Epithelial cell of proximal tubule (primary cell): ENCODE results near the gene TPSAB1. TPM values are rescaled to one million over a fixed set of nuclear protein-coding genes. Genes with fewer than 3 reads are reported as not detected.
"Not testable (repeated sequence)": the region's sequence is repeated elsewhere in the genome, so short reads cannot be mapped to it uniquely, and the experiment has no call there.

Source experiments
- DNase-seq: peaks from one replicate; pipeline ENCODE4 v3.0.0-alpha.2; 2011; ENCODE audit warnings: low read depth
- H3K4me3 ChIP-seq: 2 replicates; pipeline ENCODE4 v1.5.1; 2011; ENCODE audit warnings: low read depth, mild to moderate bottlenecking, low read length
- CTCF ChIP-seq: conservative IDR thresholded peaks from 2 replicates; pipeline ENCODE4 v1.5.1; 2012; ENCODE audit warnings: low read depth, mild to moderate bottlenecking, low read length
- total RNA-seq: library from RNA; depleted of rRNA; stranded (reverse); fragments of >200 nt; gene quantifications from 2 replicates; pipeline ENCODE4 v1.2.3, GENCODE V29; 2015

TPSAB1 gene
- total RNA-seq, 1 donor from 2014 or later: not detected

GRCh38 chr16:1229476-1229875 is 11.0 kb upstream of the TPSAB1 start:
- not testable (repeated sequence) for DNase-seq, H3K4me3 ChIP-seq

GRCh38 chr16:1230084-1230470 is 10.4 kb upstream of the TPSAB1 start, which contains the start of gene TPSB2:
Gene TPSB2 (minus strand): TSS chr16:1230184. CDS start chr16:1229951, 233 bp downstream.
- not testable (repeated sequence) for H3K4me3 ChIP-seq, DNase-seq

- not testable (repeated sequence) for H3K4me3 ChIP-seq, DNase-seq
Measured at GRCh38 chr16:1230471-1231212, 9.9 kb upstream of the TPSAB1 start.

- not testable (repeated sequence) for H3K4me3 ChIP-seq, DNase-seq
Measured at GRCh38 chr16:1231301-1231700, 9.2 kb upstream of the TPSAB1 start.

- not testable (repeated sequence) for DNase-seq, H3K4me3 ChIP-seq
Measured at GRCh38 chr16:1232049-1232748, 8.3 kb upstream of the TPSAB1 start.

- not testable (repeated sequence) for DNase-seq
Measured at GRCh38 chr16:1236659-1237058, 3.8 kb upstream of the TPSAB1 start.

GRCh38 chr16:1237990-1238389 is 2.5 kb upstream of the TPSAB1 start:
- DNase-seq: no peak
- no peak for TF ChIP-seq CTCF
- H3K4me3 ChIP-seq: no peak overlapping the region

More at GRCh38 chr16:1236659-1237058, 3.8 kb upstream of the TPSAB1 start:
- not testable (repeated sequence) for H3K4me3 ChIP-seq

GRCh38 chr16:1238909-1239308 is 1.6 kb upstream of the TPSAB1 start:
- not testable (repeated sequence) for DNase-seq, H3K4me3 ChIP-seq

- not testable (repeated sequence) for H3K4me3 ChIP-seq, DNase-seq
Measured at GRCh38 chr16:1239575-1239974, 930 bp upstream of the TPSAB1 start.

GRCh38 chr16:1241081-1241480 is 576 bp downstream of the TPSAB1 start:
- DNase-seq, H3K4me3 ChIP-seq: not testable (repeated sequence)

GRCh38 chr16:1243363-1243762 is 2.9 kb downstream of the TPSAB1 start:
- DNase-seq, H3K4me3 ChIP-seq: not testable (repeated sequence)

- DNase-seq, H3K4me3 ChIP-seq: not testable (repeated sequence)
Measured at GRCh38 chr16:1243907-1244850, 3.7 kb downstream of the TPSAB1 start.

- H3K4me3 ChIP-seq: no peak overlapping the region
- no peak for DNase-seq
- no peak for TF ChIP-seq CTCF
Measured at GRCh38 chr16:1244881-1245280, 4.4 kb downstream of the TPSAB1 start.
